Subcutaneous abdominal adipose tissue (tissue), 5 donors: ENCODE data around the gene TPGS2.
"Not testable (repeated sequence)": the region's sequence is repeated elsewhere in the genome, so short reads cannot be mapped to it uniquely, and the experiment has no call there.

Source experiments
- H3K27ac ChIP-seq: one replicate; pipeline ENCODE4 v1.7.0; 2013; ENCODE audit warnings: low read depth, mild to moderate bottlenecking, inconsistent platforms, low read length, moderate library complexity
- H3K27me3 ChIP-seq, 5 donors: one replicate each; pipeline ENCODE4 v1.7.0; 2013; ENCODE audit warnings: low read length in 5 of 5, inconsistent platforms in 1 of 5; ENCODE audit not compliant: control insufficient read depth in 5 of 5, insufficient read depth in 4 of 5
- H3K36me3 ChIP-seq, 5 donors: one replicate each; pipeline ENCODE4 v1.7.0; 2013; ENCODE audit warnings: low read length in 5 of 5; ENCODE audit not compliant: control insufficient read depth in 5 of 5, insufficient read depth in 5 of 5
- H3K4me1 ChIP-seq, 5 donors: one replicate each; pipeline ENCODE4 v1.7.0; 2013; ENCODE audit warnings: low read length in 5 of 5, mild to moderate bottlenecking in 3 of 5, moderate library complexity in 1 of 5; ENCODE audit not compliant: control insufficient read depth in 5 of 5, insufficient read depth in 5 of 5
- H3K4me3 ChIP-seq, 5 donors: one replicate each; pipeline ENCODE4 v1.7.0; 2013; ENCODE audit warnings: low read length in 5 of 5, low read depth in 1 of 5
- H3K9ac ChIP-seq, 5 donors: one replicate each; pipeline ENCODE4 v1.7.0; 2013; ENCODE audit warnings: low read length in 5 of 5, mild to moderate bottlenecking in 4 of 5, moderate library complexity in 3 of 5
- H3K9me3 ChIP-seq, 5 donors: one replicate each; pipeline ENCODE4 v1.7.0; 2013; ENCODE audit warnings: low read length in 5 of 5; ENCODE audit not compliant: control insufficient read depth in 5 of 5
- donor health status: healthy.
- donor health status: healthy.
- donor health status: healthy.
- donor health status: healthy.
- donor health status: healthy.

TPGS2 gene

DNA sequence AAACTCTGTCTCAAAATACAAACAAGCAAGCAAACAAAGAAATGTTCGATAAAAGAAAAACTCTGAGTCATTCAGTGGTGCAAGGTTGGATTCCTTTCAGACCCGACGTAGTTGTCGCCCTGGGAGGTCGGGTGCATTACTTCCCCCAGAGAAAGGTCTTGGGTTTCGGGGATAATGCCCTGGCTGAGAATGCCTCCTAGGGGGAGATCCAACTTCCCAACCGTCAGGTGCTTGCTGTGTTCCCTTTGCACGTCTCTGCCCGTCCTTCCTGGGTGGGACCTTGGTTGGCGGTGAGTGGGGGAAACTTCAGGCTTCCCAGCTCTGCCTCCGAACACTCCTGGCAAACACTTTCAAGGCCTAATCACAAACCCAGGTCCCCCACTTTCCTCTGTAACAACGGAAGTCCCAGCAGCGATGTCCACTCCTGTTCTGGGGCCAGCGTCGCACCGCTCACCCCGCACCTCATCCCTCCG lies 609 bp downstream of the TPGS2 start:
- H3K27ac ChIP-seq, result peak overlapping the region; percentile 77
- peak overlapping the region; percentile 63 to 96 (median 90) for H3K9ac ChIP-seq
- peaks cover 0 to 28% (median 23%) of the 10 kb centered on the region in 5 donors for H3K4me1 ChIP-seq
- peak overlapping the region; percentile 95 to 100 (median 100) for H3K4me3 ChIP-seq
- H3K9me3 ChIP-seq, result no peaks in the 10 kb centered on the region
- no peaks in the 10 kb centered on the region for H3K27me3 ChIP-seq
- H3K36me3 ChIP-seq, result peaks cover 0 to 3% (median 0%) of the 10 kb centered on the region in 5 donors

GRCh38 chr18:36826556-36826955 lies 2.2 kb downstream of the TPGS2 start:
- H3K9ac ChIP-seq, result no peak overlapping the region

GRCh38 chr18:36825526-36825925 lies 3.3 kb downstream of the TPGS2 start:
- peaks cover 0 to 28% (median 23%) of the 10 kb centered on the region in 5 donors for H3K4me1 ChIP-seq
- H3K9me3 ChIP-seq, result no peaks in the 10 kb centered on the region
- H3K36me3 ChIP-seq, result peaks cover 0 to 6% (median 0%) of the 10 kb centered on the region in 5 donors
- H3K9ac ChIP-seq, result no peak overlapping the region
- no peaks in the 10 kb centered on the region for H3K27me3 ChIP-seq
- H3K4me3 ChIP-seq, result no peak overlapping the region
- no peak overlapping the region for H3K27ac ChIP-seq

More at GRCh38 chr18:36826556-36826955, 2.2 kb downstream of the TPGS2 start:
- no peak overlapping the region for H3K27ac ChIP-seq
- H3K9me3 ChIP-seq, result no peaks in the 10 kb centered on the region
- H3K36me3 ChIP-seq, result peaks cover 0 to 6% (median 0%) of the 10 kb centered on the region in 5 donors
- no peaks in the 10 kb centered on the region for H3K27me3 ChIP-seq
- H3K4me3 ChIP-seq, result no peak overlapping the region
- peaks cover 0 to 28% (median 23%) of the 10 kb centered on the region in 5 donors for H3K4me1 ChIP-seq

DNA sequence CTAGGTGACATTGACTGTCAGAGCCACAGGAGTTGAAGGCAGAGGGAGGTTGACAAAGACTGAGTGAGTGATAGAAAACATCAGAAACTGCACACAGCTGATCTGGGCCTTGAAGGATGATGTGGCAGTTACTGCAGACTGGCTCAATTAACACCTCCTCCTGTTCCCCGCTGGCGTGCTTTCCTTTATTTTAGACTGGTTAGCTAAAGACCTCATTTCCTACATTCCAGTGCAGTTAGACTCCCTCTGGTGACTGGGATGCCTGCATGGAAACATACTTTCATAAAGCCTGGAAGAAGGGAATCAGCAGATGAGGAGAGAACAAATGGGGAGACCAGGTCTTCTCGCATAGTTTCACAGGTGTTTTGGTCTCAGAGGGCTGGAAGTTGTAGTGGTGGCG lies 7.1 kb downstream of the TPGS2 start:
- Histone ChIP-seq H3K9me3 (no peaks in the 10 kb centered on the region), H3K9ac (no peak overlapping the region), H3K36me3 (peaks cover 11 to 29% (median 16%) of the 10 kb centered on the region in 5 donors), H3K4me3 (no peak overlapping the region), H3K27me3 (no peaks in the 10 kb centered on the region), H3K27ac (no peak overlapping the region), H3K4me1 (no peaks in the 10 kb centered on the region)

DNA sequence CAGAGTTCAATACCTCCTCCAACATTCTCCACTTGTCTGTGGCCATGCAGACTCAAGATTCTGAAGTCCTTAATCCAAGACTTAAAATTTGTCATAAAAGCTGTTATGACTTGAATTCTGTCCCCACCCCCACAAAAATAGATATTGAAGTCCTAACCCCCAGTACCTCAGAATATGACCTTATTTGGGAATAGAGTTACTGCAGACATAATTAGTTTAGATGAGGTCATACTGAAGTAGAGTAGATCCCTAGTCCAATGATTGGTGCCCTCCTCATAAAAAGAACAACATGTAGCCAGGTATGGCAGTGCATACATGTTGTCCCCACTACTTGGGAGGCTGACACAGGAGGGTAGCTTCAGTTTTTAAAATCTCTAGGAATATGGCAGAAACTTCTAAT lies 9.2 kb downstream of the TPGS2 start:
- Histone ChIP-seq H3K9me3 (no peaks in the 10 kb centered on the region), H3K27me3 (no peaks in the 10 kb centered on the region)

GRCh38 chr18:36818652-36819051 lies 10.2 kb downstream of the TPGS2 start:
- Histone ChIP-seq H3K9me3 (no peaks in the 10 kb centered on the region), H3K27ac (no peak overlapping the region), H3K36me3 (peaks cover 11 to 32% (median 19%) of the 10 kb centered on the region in 5 donors), H3K27me3 (no peaks in the 10 kb centered on the region), H3K9ac (no peak overlapping the region), H3K4me1 (peaks cover 0 to 4% (median 1%) of the 10 kb centered on the region in 5 donors), H3K4me3 (no peak overlapping the region)

More for the DNA sequence above, 9.2 kb downstream of the TPGS2 start:
- Histone ChIP-seq H3K4me1 (no peaks in the 10 kb centered on the region), H3K4me3 (no peak overlapping the region), H3K36me3 (peaks cover 11 to 32% (median 16%) of the 10 kb centered on the region in 5 donors), H3K9ac (no peak overlapping the region), H3K27ac (no peak overlapping the region)

DNA sequence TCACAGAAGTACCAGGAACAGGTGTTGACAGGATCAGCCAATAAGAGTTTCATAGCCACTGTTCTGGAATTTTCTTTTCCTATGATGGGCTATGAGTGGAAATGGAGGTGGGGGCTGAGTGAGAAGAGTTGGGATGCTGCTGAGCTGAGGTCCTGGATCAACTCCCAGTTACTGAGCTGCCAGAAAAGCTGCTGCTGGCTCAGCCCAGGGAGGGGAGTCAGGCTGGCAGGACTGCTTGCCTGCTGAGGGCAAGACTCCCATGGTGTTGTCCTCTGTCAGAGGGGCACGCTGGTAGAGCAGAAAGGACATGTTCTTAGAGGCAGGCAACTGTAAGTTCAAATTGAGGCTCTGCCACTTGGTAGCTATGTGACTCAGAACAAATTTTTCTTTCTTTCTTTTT lies 11.8 kb downstream of the TPGS2 start:
- H3K9me3 ChIP-seq, result no peaks in the 10 kb centered on the region
- H3K4me3 ChIP-seq, result no peak overlapping the region
- no peak overlapping the region for H3K9ac ChIP-seq
- H3K27me3 ChIP-seq, result no peaks in the 10 kb centered on the region
- peaks cover 0 to 20% (median 16%) of the 10 kb centered on the region in 5 donors for H3K4me1 ChIP-seq
- H3K36me3 ChIP-seq, result peaks cover 9 to 30% (median 19%) of the 10 kb centered on the region in 5 donors
- H3K27ac ChIP-seq, result no peak overlapping the region

DNA sequence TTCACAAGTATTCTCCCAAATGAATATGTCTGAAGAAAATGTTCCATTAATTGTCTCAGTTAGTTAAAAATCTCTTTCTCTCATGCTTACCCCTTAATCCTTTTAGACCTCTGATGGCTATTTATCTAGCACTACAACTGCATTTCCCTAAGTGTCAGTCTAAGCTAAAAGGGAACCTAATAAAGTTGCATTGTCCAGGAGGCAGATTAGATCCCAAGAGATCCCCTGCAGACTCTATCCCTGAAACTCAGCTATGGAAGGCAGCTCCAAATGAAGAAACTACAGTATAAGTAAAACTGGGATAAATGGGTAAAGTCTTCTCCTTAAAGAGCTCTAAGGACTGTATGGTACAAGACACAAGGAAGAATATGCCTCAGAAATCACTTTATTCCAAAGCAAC lies 12.7 kb downstream of the TPGS2 start:
- not testable (repeated sequence) for H3K9ac ChIP-seq, H3K27me3 ChIP-seq, H3K9me3 ChIP-seq, H3K4me3 ChIP-seq, H3K27ac ChIP-seq
- Histone ChIP-seq H3K4me1 (peaks cover 0 to 29% (median 23%) of the 10 kb centered on the region in 5 donors), H3K36me3 (peaks cover 9 to 30% (median 19%) of the 10 kb centered on the region in 5 donors)

DNA sequence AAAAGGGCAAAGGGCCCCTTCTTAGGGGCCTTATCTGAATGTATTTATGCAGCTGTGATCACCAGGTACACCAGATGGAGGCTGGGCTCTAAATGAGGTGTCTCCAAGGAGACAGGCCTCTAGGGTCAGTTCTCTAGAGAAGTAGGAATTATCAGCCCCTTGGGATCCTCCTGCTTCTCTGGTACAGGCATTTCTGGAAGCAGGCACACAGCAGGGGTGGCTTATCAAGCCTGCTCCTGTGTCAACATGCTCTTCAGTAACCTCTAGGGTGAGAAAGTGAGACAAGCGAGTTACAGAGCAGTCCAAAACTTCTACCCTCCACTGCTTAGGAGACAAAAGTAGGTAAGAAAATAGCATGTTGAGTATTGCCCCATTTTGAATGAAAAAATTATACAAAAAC lies 13.8 kb downstream of the TPGS2 start:
- no peaks in the 10 kb centered on the region for H3K9me3 ChIP-seq
- H3K4me1 ChIP-seq, result peaks cover 0 to 38% (median 28%) of the 10 kb centered on the region in 5 donors
- no peak overlapping the region for H3K4me3 ChIP-seq
- no peaks in the 10 kb centered on the region for H3K27me3 ChIP-seq
- H3K9ac ChIP-seq, result no peak overlapping the region
- no peak overlapping the region for H3K27ac ChIP-seq
- peaks cover 9 to 30% (median 22%) of the 10 kb centered on the region in 5 donors for H3K36me3 ChIP-seq

DNA sequence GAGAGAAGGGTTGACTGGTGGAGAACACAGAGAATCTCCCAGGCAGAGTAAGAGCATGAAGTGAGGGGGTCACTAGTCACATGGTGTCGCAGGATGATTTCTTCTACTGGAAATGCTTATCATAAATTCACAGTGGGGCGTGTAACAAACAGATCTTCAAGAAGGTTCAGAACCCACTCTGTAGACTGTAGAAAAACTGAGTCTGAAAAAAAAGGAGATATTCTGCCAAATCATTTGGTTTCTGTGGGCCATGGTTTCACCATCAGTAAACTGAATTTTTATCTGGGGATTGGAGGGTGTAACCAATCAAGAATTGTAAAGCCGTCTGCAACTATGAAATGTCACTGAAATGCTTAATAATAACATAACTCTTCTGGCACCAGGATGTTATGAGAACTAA lies 15.0 kb downstream of the TPGS2 start:
- peak overlapping the region in 2 of 5 donors; percentile 14 to 37 for H3K9ac ChIP-seq
- H3K4me3 ChIP-seq, result no peak overlapping the region
- peaks cover 0 to 38% (median 30%) of the 10 kb centered on the region in 5 donors for H3K4me1 ChIP-seq
- no peaks in the 10 kb centered on the region for H3K27me3 ChIP-seq
- no peaks in the 10 kb centered on the region for H3K9me3 ChIP-seq
- H3K36me3 ChIP-seq, result peaks cover 9 to 28% (median 22%) of the 10 kb centered on the region in 5 donors
- peak overlapping the region; percentile 88 for H3K27ac ChIP-seq
